Liver (tissue), 3 donors: ENCODE data around the gene KIF26A.

ENCODE experiments used
- RAD21 ChIP-seq, 2 donors: IDR thresholded peaks; 2 replicates each; pipeline ENCODE4 v1.6.1; 2016; ENCODE audit warnings: antibody characterized with exemption in 2 of 2, mild to moderate bottlenecking in 2 of 2
- TF ChIP-seq, protein P1 (sequence below): fragments of 150-350 bp; IDR thresholded peaks from 2 replicates; pipeline ENCODE4 v1.5.1; 2017; ENCODE audit warnings: improper control_type of control experiment, low read depth, low read length; ENCODE audit not compliant: missing input control
- TF ChIP-seq, protein P2 (sequence below): IDR thresholded peaks from 2 replicates; pipeline ENCODE4 v1.6.1; 2016; ENCODE audit warnings: antibody characterized with exemption
- donor health status: healthy.
- donor health status: healthy.

DNA sequence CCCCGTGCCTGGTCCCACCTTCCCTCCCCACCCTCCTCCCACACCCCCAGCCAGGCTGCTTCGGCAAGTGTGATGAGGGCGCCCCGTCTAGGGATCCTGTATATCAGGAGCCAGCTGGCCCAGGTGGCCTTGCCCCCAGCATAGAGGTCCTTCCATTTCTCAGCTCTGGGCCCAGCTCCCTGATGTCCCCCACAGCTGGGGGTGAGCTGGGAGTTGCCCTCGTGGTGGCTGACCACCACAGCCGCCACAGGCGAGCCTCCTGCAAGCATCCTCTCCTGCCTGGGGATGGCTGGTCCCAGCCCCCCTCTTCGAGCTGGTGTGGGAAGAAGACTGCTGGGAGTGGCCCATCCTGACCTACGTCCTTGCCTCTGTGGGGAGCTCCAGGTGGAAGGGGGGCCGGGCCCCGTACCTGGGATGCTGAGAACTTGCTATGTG is 45.4 kb upstream of the KIF26A start:
- TF ChIP-seq, protein P1, sequence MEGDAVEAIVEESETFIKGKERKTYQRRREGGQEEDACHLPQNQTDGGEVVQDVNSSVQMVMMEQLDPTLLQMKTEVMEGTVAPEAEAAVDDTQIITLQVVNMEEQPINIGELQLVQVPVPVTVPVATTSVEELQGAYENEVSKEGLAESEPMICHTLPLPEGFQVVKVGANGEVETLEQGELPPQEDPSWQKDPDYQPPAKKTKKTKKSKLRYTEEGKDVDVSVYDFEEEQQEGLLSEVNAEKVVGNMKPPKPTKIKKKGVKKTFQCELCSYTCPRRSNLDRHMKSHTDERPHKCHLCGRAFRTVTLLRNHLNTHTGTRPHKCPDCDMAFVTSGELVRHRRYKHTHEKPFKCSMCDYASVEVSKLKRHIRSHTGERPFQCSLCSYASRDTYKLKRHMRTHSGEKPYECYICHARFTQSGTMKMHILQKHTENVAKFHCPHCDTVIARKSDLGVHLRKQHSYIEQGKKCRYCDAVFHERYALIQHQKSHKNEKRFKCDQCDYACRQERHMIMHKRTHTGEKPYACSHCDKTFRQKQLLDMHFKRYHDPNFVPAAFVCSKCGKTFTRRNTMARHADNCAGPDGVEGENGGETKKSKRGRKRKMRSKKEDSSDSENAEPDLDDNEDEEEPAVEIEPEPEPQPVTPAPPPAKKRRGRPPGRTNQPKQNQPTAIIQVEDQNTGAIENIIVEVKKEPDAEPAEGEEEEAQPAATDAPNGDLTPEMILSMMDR, result no peak
- no peak for TF ChIP-seq RAD21 (IDR thresholded peaks at IDR 0.05)
- TF ChIP-seq, protein P2, sequence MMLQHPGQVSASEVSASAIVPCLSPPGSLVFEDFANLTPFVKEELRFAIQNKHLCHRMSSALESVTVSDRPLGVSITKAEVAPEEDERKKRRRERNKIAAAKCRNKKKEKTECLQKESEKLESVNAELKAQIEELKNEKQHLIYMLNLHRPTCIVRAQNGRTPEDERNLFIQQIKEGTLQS, result no peak
